ENCODE measurements around the gene NRIP1.
"Not testable (repeated sequence)": the region's sequence is repeated elsewhere in the genome, so short reads cannot be mapped to it uniquely, and the experiment has no call there.

NRIP1 gene

GRCh38 chr21:15036189-15036588 lies 28.6 kb downstream of the NRIP1 start:
- DNase-seq (ENCODE audit: low read depth): no peak
- no peak overlapping the region for H3K4me3 ChIP-seq (ENCODE audit: control insufficient read depth, low read depth, low read length)
- TF ChIP-seq, protein P1, sequence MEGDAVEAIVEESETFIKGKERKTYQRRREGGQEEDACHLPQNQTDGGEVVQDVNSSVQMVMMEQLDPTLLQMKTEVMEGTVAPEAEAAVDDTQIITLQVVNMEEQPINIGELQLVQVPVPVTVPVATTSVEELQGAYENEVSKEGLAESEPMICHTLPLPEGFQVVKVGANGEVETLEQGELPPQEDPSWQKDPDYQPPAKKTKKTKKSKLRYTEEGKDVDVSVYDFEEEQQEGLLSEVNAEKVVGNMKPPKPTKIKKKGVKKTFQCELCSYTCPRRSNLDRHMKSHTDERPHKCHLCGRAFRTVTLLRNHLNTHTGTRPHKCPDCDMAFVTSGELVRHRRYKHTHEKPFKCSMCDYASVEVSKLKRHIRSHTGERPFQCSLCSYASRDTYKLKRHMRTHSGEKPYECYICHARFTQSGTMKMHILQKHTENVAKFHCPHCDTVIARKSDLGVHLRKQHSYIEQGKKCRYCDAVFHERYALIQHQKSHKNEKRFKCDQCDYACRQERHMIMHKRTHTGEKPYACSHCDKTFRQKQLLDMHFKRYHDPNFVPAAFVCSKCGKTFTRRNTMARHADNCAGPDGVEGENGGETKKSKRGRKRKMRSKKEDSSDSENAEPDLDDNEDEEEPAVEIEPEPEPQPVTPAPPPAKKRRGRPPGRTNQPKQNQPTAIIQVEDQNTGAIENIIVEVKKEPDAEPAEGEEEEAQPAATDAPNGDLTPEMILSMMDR (IDR thresholded peaks at IDR 0.05; ENCODE audit: control insufficient read depth, insufficient read depth, low read depth, low read length, missing control alignments): no peak

- no peak overlapping the region for H3K4me3 ChIP-seq (ENCODE audit: control insufficient read depth, low read depth, low read length)
- no peak for DNase-seq (ENCODE audit: low read depth)
- TF ChIP-seq, protein P1 (IDR thresholded peaks at IDR 0.05; ENCODE audit: control insufficient read depth, insufficient read depth, low read depth, low read length, missing control alignments): no peak
Observed at GRCh38 chr21:15034126-15034853, 30.5 kb downstream of the NRIP1 start.

DNA sequence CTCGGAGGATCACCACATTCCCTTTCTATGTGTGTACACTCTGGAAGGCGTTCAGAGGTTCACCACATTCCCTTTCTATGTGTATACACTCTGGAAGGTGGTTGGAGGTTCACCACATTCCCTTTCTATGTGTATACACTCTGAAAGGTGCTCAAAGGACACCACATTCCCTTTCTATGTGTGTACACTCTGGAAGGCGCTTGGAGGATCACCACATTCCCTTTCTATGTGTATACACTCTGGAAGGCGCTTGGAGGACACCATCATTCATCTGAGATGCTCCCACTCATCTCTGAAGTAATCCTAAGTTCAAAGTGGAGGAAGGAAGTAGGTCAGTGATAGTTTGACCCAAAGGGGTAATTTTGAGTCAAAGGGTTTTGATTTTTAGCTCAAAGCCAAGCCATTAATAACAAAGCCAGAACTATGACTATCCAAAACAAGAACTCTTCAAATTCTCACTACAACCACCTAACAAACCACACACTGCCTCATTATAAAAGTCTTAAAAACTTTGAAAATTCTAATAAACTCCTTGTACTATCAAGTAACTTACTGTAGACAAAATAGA lies 32.9 kb downstream of the NRIP1 start:
- TF ChIP-seq, protein P1 (IDR thresholded peaks at IDR 0.05; ENCODE audit: control insufficient read depth, insufficient read depth, low read depth, low read length, missing control alignments): no peak
- no peak for DNase-seq (ENCODE audit: low read depth)

GRCh38 chr21:15031362-15031761 lies 33.4 kb downstream of the NRIP1 start:
- H3K4me3 ChIP-seq (ENCODE audit: control insufficient read depth, low read depth, low read length); DNase-seq (ENCODE audit: low read depth): not testable (repeated sequence)

More for the DNA sequence above, 32.9 kb downstream of the NRIP1 start:
- H3K4me3 ChIP-seq (ENCODE audit: control insufficient read depth, low read depth, low read length): no peak overlapping the region

- not testable (repeated sequence) for DNase-seq (ENCODE audit: low read depth); H3K4me3 ChIP-seq (ENCODE audit: control insufficient read depth, low read depth, low read length)
Observed at GRCh38 chr21:15030861-15031260, 33.9 kb downstream of the NRIP1 start.

- no peak for DNase-seq (ENCODE audit: low read depth)
- no peak overlapping the region for H3K4me3 ChIP-seq (ENCODE audit: control insufficient read depth, low read depth, low read length)
- TF ChIP-seq, protein P1 (IDR thresholded peaks at IDR 0.05; ENCODE audit: control insufficient read depth, insufficient read depth, low read depth, low read length, missing control alignments): no peak
Observed at GRCh38 chr21:15029077-15029476, 35.7 kb downstream of the NRIP1 start.

DNA sequence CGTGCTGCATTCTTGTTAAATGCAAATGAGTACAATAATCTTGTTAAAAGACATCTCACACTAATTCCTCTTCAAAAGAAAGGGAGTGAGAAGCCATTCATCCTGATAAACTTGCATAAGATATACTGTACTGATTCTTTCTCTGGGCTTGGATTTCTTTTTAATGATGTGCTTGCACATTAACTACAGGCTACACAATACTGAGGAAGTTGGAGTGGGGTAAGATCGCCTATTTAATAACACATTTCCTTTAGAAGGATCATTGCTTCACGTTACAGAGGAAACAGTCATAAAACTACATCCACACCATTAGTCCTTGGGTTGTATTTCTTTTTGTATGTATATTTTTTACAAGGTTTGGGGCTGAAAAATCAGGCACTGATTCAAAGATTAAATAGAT lies 36.6 kb downstream of the NRIP1 start:
- H3K4me3 ChIP-seq (ENCODE audit: control insufficient read depth, low read depth, low read length): no peak overlapping the region
- DNase-seq (ENCODE audit: low read depth): no peak
- TF ChIP-seq, protein P1 (IDR thresholded peaks at IDR 0.05; ENCODE audit: control insufficient read depth, insufficient read depth, low read depth, low read length, missing control alignments): no peak
